Activated CD4-positive, alpha-beta memory T cell treated with anti-CD3 and anti-CD28 coated beads, Interleukin-2, amount 10 ng/mL, durations not matched to agents 7 days and 5 days (primary cell): ENCODE results near the gene NEK8. TPM values are rescaled to one million over a fixed set of nuclear protein-coding genes. Genes with fewer than 3 reads are reported as not detected.
A peak's percentile ranks its signal among the peaks of the same experiment; 100 is the strongest.
"Not testable (repeated sequence)": the region's sequence is repeated elsewhere in the genome, so short reads cannot be mapped to it uniquely, and the experiment has no call there.

ENCODE experiments used
- CTCF ChIA-PET: fragments of 350-600 bp; sonication (Branson Sonifier 250); formaldehyde crosslinking; loops from one replicate; lab custom pipeline; 2021; ENCODE audit warnings: antibody characterized with exemption, inconsistent platforms; lab: Charles Lee
- POLR2A ChIA-PET: fragments of 350-600 bp; sonication (Branson Sonifier 250); formaldehyde crosslinking; loops from one replicate; lab custom pipeline; 2021; ENCODE audit warnings: antibody characterized with exemption; lab: Charles Lee
- DNase-seq: peaks from one replicate; pipeline ENCODE4 v3.0.0-alpha.2; 2020
- H3K27ac Mint-ChIP-seq: one replicate; pipeline ENCODE4 v1.8.0; 2021; ENCODE audit warnings: mild to moderate bottlenecking, mixed read lengths
- H3K27me3 Mint-ChIP-seq: one replicate; pipeline ENCODE4 v1.8.0; 2021; ENCODE audit warnings: mixed read lengths
- H3K36me3 Mint-ChIP-seq: one replicate; pipeline ENCODE4 v1.8.0; 2021; ENCODE audit warnings: low read depth, mixed read lengths
- H3K4me1 Mint-ChIP-seq: one replicate; pipeline ENCODE4 v1.8.0; 2021; ENCODE audit warnings: mixed read lengths
- H3K4me3 Mint-ChIP-seq: one replicate; pipeline ENCODE4 v1.8.0; 2021; ENCODE audit warnings: mild to moderate bottlenecking, mixed read lengths
- H3K9me3 Mint-ChIP-seq: one replicate; pipeline ENCODE4 v1.8.0; 2021; ENCODE audit warnings: mixed read lengths
- total RNA-seq, 2 experiments: library from RNA; stranded (reverse); gene quantifications; one replicate each; pipeline ENCODE4 v1.2.3, GENCODE V29; 2021

The NEK8 gene
- total RNA-seq, 2 experiments from 2014 or later: 2.5 to 3.5 TPM

- DNase-seq: no peak
- peaks cover 13% of the 10 kb centered on the region for H3K36me3 Mint-ChIP-seq
- H3K27ac Mint-ChIP-seq: no peak overlapping the region
- no peaks in the 10 kb centered on the region for H3K27me3 Mint-ChIP-seq
- H3K4me3 Mint-ChIP-seq: no peak overlapping the region
- CTCF ChIA-PET: interaction anchor here (0.8 to 2.1 kb wide), 3 partner anchors 15 to 28 kb away, joined by 3 to 5 read pairs (median 4); no protein-coding TSS in a partner anchor
- peaks cover 3% of the 10 kb centered on the region for H3K9me3 Mint-ChIP-seq
- H3K4me1 Mint-ChIP-seq: peaks cover 14% of the 10 kb centered on the region
- POLR2A ChIA-PET: interaction anchor here (1.2 kb wide), 2 partner anchors 8 to 10 kb away, joined by 3 to 7 read pairs; no protein-coding TSS in a partner anchor
Measured at GRCh38 chr17:28735242-28735722, 6.7 kb downstream of the NEK8 start.

- H3K9me3 Mint-ChIP-seq, H3K4me3 Mint-ChIP-seq, DNase-seq, H3K27ac Mint-ChIP-seq, H3K27me3 Mint-ChIP-seq: not testable (repeated sequence)
- Mint-ChIP-seq H3K36me3 (peaks cover 20% of the 10 kb centered on the region), H3K4me1 (peaks cover 14% of the 10 kb centered on the region)
- ChIA-PET POLR2A (interaction anchor here (1.2 kb wide), 2 partner anchors 7 to 9 kb away, joined by 3 to 7 read pairs; no protein-coding TSS in a partner anchor), CTCF (interaction anchor here (0.8 to 1.2 kb wide), 2 partner anchors 14 to 16 kb away, joined by 3 to 4 read pairs; no protein-coding TSS in a partner anchor)
Measured at GRCh38 chr17:28735913-28736769, 7.6 kb downstream of the NEK8 start.

GRCh38 chr17:28737316-28737715, 8.7 kb downstream of the NEK8 start:
- POLR2A ChIA-PET: no interaction called here
- CTCF ChIA-PET: no interaction called here
- H3K9me3 Mint-ChIP-seq: peaks cover 5% of the 10 kb centered on the region
- peaks cover 14% of the 10 kb centered on the region for H3K4me1 Mint-ChIP-seq
- no peak for DNase-seq
- peaks cover 20% of the 10 kb centered on the region for H3K36me3 Mint-ChIP-seq
- no peak overlapping the region for H3K27ac Mint-ChIP-seq
- no peak overlapping the region for H3K4me3 Mint-ChIP-seq
- no peaks in the 10 kb centered on the region for H3K27me3 Mint-ChIP-seq

- Mint-ChIP-seq H3K36me3 (peaks cover 20% of the 10 kb centered on the region), H3K4me1 (peaks cover 15% of the 10 kb centered on the region), H3K27me3 (no peaks in the 10 kb centered on the region), H3K27ac (no peak overlapping the region), H3K9me3 (peaks cover 5% of the 10 kb centered on the region), H3K4me3 (no peak overlapping the region)
- ChIA-PET POLR2A (interaction anchor here (16.8 kb wide), 1 partner anchor 11 kb away, joined by 426 read pairs; the partner anchor contains the start of genes NEK8, RPL23A and TLCD1), CTCF (interaction anchor here (17.2 kb wide), 1 partner anchor 12 kb away, joined by 458 read pairs; the partner anchor contains the start of genes NEK8 and TLCD1)
- DNase-seq: no peak
Measured at GRCh38 chr17:28737770-28738679, 9.4 kb downstream of the NEK8 start.

- ChIA-PET POLR2A (interaction anchor here (16.8 kb wide), 1 partner anchor 12 kb away, joined by 426 read pairs; the partner anchor contains the start of genes NEK8, RPL23A and TLCD1), CTCF (interaction anchor here (17.2 kb wide), 1 partner anchor 12 kb away, joined by 458 read pairs; the partner anchor contains the start of genes NEK8 and TLCD1)
- H3K27ac Mint-ChIP-seq: no peak overlapping the region
- H3K27me3 Mint-ChIP-seq: no peaks in the 10 kb centered on the region
- no peak overlapping the region for H3K4me3 Mint-ChIP-seq
- DNase-seq: no peak
- H3K36me3 Mint-ChIP-seq: peaks cover 20% of the 10 kb centered on the region
- peaks cover 18% of the 10 kb centered on the region for H3K4me1 Mint-ChIP-seq
- peaks cover 5% of the 10 kb centered on the region for H3K9me3 Mint-ChIP-seq
Measured at GRCh38 chr17:28738680-28739384, 10.2 kb downstream of the NEK8 start.

GRCh38 chr17:28740406-28741357, 12.1 kb downstream of the NEK8 start:
- no peak for DNase-seq
- POLR2A ChIA-PET: interaction anchor here (1.5 to 16.8 kb wide), 2 partner anchors 14 to 29 kb away, joined by 6 to 426 read pairs; partner anchors contain the start of genes NEK8, PROCA1, RPL23A and TLCD1
- Mint-ChIP-seq H3K9me3 (peaks cover 5% of the 10 kb centered on the region), H3K4me1 (peaks cover 24% of the 10 kb centered on the region), H3K36me3 (peaks cover 26% of the 10 kb centered on the region), H3K27me3 (no peaks in the 10 kb centered on the region), H3K4me3 (no peak overlapping the region), H3K27ac (no peak overlapping the region)
- CTCF ChIA-PET: interaction anchor here (1.1 to 17.2 kb wide), 2 partner anchors 14 to 213 kb away, joined by 3 to 458 read pairs; partner anchors contain the start of genes NEK8 and TLCD1

- H3K4me3 Mint-ChIP-seq: no peak overlapping the region
- POLR2A ChIA-PET: interaction anchor here (1.5 to 16.8 kb wide), 3 partner anchors 15 to 30 kb away, joined by 5 to 426 read pairs (median 6); partner anchors contain the start of genes NEK8, PROCA1, RPL23A and TLCD1
Measured at GRCh38 chr17:28741358-28742349, 13.1 kb downstream of the NEK8 start.

GRCh38 chr17:28743243-28744103, 14.9 kb downstream of the NEK8 start, which contains the start of gene TRAF4:
Gene TRAF4, plus strand, starts transcription at chr17:28744011. Its CDS starts 102 bp downstream, at chr17:28744113.
- POLR2A ChIA-PET: interaction anchor here (0.7 to 16.8 kb wide), 8 partner anchors 8 to 949 kb away, joined by 3 to 426 read pairs (median 4); partner anchors contain the start of genes BLTP2, NEK8, PHF12 and RPL23A
- H3K9me3 Mint-ChIP-seq: peaks cover 5% of the 10 kb centered on the region
- H3K27ac Mint-ChIP-seq: peak within 1 kb of the TSS; percentile 82
- CTCF ChIA-PET: interaction anchor here (17.2 kb wide), 1 partner anchor 17 kb away, joined by 458 read pairs; the partner anchor contains the start of genes NEK8 and TLCD1
- H3K36me3 Mint-ChIP-seq: peaks cover 35% of the 10 kb centered on the region
- peak within 1 kb of the TSS; percentile 82 for H3K4me3 Mint-ChIP-seq
- H3K27me3 Mint-ChIP-seq: no peaks in the 10 kb centered on the region
- DNase-seq: peak; percentile 80
- H3K4me1 Mint-ChIP-seq: peaks cover 34% of the 10 kb centered on the region

More at GRCh38 chr17:28741358-28742349, 13.1 kb downstream of the NEK8 start:
- no peaks in the 10 kb centered on the region for H3K27me3 Mint-ChIP-seq
- H3K9me3 Mint-ChIP-seq: peaks cover 5% of the 10 kb centered on the region
- H3K4me1 Mint-ChIP-seq: peaks cover 31% of the 10 kb centered on the region
- no peak overlapping the region for H3K27ac Mint-ChIP-seq
- DNase-seq: no peak
- CTCF ChIA-PET: interaction anchor here (0.7 to 17.2 kb wide), 2 partner anchors 8 to 15 kb away, joined by 3 to 458 read pairs; partner anchors contain the start of genes NEK8 and TLCD1
- H3K36me3 Mint-ChIP-seq: peaks cover 26% of the 10 kb centered on the region
